IPS-NIHi7 (cell line): ENCODE results near the gene ADARB1.

Experiments used
- DNase-seq: peaks from one replicate; pipeline ENCODE4 v3.0.0; 2012; ENCODE audit warnings: mixed read lengths; ENCODE audit errors: extremely low spot score

Gene ADARB1

GRCh38 chr21:45264146-45264911 lies 189.9 kb downstream of the ADARB1 start:
- no peak for DNase-seq

GRCh38 chr21:45264912-45265515 lies 190.6 kb downstream of the ADARB1 start:
- no peak for DNase-seq

DNA sequence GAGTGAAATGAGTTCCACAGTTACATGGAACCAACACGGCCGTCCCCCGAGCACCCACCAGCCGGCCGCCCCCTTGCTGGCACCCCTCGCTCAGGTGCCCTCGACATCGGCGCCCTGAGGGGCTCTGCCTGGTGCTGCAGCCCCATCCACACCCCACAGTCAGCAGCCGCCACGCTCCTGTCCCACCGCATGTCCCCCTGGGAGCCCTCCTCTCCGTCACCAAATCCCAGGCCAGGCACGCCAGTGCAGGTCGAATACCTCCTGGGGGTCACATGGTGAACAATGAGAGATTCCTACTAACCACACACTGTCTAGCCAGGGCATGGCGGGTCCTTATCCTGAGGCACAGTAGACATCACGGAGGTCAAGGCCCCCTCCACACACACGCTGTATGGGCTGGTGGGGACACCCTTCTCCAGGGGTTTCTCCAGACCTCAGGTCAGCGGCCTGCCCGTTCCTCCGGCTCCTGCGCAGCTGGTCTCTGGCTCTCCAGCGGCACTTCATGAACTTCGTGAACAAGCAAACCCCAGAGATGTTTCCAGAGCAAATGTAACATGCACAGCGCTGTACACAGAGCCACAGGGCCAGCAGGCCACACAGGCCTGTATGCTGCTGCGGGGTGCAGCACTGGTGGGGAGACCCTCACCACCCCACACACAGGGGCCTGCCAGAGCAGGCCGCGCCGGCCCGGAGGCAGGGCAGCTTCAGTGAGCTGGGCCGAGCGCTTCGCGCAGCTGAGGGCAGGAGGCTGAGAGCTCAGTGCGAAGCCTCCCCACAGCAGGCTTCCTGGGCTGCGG lies 191.5 kb downstream of the ADARB1 start:
- no peak for DNase-seq

DNA sequence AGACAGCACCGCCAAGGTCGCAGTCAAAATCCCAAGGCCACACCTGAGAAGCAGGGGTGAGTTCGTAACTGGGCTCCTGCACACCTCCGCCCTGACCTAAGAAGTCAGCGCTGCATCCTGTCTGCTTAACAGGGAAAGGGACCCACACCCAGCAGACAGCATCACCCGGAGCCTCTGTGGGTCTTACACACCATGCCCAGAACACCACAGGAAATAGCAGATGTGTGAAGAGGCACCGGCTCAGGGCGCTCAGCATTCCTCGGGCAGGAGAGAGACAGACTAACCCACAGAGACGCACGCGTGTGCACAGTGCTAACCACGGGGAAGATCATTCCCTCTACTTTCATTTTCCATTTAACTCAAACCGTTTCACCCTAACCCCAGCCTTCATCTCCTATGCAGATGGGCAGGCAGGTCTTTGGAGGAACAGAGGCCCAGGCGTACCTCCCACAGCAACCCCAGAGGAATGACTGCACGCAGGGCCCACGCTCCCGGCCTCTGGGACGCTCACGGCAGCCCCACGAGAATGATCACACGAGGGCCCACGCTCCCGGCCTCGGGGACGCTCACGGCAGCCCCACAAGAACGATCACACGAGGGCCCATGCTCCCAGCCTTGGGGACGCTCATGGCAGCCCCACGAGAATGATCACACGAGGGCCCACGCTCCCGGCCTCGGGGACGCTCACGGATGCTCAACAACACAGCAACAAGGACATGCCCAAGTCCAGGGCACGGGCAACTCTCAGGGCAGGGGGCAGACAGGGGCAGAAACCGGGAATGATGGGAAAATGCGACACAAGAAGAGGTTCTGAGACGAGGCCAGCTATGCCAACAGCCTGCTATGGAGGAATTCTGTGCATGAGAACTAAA lies 192.4 kb downstream of the ADARB1 start:
- no peak for DNase-seq

- DNase-seq: no peak
These were observed 193.0 kb downstream of the ADARB1 start for GRCh38 chr21:45267390-45267760.

DNA sequence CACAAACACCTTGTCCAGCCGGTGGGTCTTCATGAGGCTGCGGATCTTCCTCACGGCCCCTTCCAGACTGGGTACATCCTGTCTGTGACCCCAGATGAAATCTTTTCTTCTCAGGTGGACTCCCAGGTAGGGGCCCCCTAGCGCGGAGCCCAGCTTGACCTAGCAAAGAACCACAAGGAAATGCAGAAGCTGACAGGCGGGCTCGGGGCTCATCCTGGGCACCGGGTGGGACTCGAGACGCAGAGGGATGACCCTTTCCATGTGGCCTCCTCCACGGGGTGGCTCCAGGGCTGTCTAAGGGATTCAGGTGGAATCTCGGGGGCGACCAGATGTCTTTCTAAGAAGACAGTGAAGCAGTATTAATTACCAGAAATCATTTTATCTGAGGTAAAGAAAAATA lies 195.5 kb downstream of the ADARB1 start:
- no peak for DNase-seq

DNA sequence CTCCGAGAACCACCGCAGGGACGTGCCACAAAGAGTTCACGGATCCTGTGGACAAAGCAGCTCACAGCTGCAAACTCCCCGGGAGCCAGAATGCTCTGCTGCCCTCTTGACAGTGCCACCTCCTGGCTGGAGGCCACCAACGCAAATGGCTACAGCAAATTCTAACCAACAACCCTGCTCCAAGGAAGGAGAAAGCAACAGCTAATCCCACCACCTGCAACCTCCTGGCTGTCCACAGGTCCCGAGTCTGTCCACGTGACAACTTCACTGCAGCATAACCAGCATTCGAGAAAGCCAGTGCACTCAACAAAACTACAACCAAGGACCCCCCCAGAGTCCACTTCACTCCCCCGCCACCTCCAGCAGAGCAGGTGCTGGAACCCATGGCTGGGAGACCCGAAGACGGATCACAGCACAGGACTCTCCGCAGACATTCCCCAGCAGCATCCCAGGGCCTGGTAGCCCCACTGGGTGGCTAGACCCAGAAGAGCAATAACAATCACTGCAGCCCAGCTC lies 196.0 kb downstream of the ADARB1 start:
- peak; percentile 41 for DNase-seq
